SU-DHL-6 (cell line): Measurements from ENCODE around the gene OTOF.

Source experiments
- CTCF ChIP-seq: fragments of 200-600 bp; sonication (generic); IDR thresholded peaks from one replicate; pipeline ENCODE4 v1.5.1; 2017; ENCODE audit warnings: antibody characterized with exemption, mild to moderate bottlenecking, low read length, moderate library complexity; ENCODE audit not compliant: insufficient read depth, poor library complexity, severe bottlenecking
- EZH2phosphoT487 ChIP-seq: fragments of 200-600 bp; sonication (generic), shearing (Covaris generic); conservative IDR thresholded peaks from 2 replicates; pipeline ENCODE4 v1.6.1; 2018; ENCODE audit warnings: mild to moderate bottlenecking, antibody characterized with exemption, low read length, moderate library complexity, mixed read lengths

DNA sequence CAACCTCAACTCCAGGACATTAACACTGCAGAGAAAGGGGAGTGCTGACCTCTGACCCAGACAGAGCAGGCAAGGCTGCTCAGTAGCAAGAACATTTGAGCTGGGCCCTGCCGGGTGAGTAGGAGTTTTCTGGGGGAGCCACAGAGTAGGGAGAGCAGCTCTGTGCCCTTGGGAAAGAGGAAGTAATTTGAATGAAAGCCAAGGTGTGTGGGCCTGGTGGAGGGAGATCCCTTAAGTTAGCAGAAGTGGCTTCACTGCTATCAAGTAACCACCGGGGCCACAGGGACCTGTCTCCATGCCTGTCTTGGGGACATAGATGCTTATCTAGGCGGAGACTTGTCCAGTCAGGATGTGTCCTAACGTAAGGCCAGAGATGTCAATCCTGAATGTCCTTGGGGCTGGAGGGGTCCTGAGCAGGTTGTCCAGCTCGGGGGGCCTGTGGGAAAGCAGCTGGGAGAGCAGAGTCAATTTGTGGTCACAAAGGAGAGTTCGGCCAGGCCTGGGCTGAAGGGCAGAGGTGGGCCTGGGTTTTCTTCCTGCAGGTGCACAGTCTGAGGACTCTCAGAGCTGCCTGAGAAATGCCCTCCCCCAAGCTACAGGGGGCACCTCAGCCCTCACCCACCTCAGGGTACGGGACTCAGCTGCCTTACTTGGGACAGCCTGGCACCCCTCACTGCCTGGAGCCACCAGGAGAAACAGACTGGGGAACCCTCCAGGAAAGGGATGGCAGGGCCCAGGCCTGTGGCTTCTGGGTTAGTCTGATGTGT is 15.0 kb upstream of the OTOF start:
- TF ChIP-seq CTCF = no peak
- no peak for TF ChIP-seq EZH2phosphoT487
